ENCODE results near the gene ADIPOR2.
"Not testable (repeated sequence)": the region's sequence is repeated elsewhere in the genome, so short reads cannot be mapped to it uniquely, and the experiment has no call there.

- not testable (repeated sequence) for TF ChIP-seq CTCF, POLR2AphosphoS5, POLR2A (IDR thresholded peaks at IDR 0.05)
Observed at GRCh38 chr12:1713783-1714348, 23.0 kb downstream of the ADIPOR2 start.
